Sigmoid colon (tissue), 7 donors: ENCODE data around the gene SLIT3. TPM values are rescaled to one million over a fixed set of nuclear protein-coding genes. Genes with fewer than 3 reads are reported as not detected.
A peak's percentile ranks its signal among the peaks of the same experiment; 100 is the strongest.

Source experiments
- DNase-seq: peaks from one replicate; pipeline ENCODE4 v3.0.0-alpha.2; 2019
- H3K27ac ChIP-seq, 4 donors: fragments of 200-600 bp; sonication (generic); one replicate each; pipeline ENCODE4 v1.5.1; 2016 to 2019; ENCODE audit warnings: mild to moderate bottlenecking in 1 of 4
- H3K27me3 ChIP-seq, 3 donors: fragments of 200-600 bp; sonication (generic); one replicate each; pipeline ENCODE4 v1.5.1; 2019; ENCODE audit warnings: mild to moderate bottlenecking in 1 of 3
- H3K36me3 ChIP-seq, 4 donors: fragments of 200-600 bp; sonication (generic); one replicate each; pipeline ENCODE4 v1.5.1; 2016 to 2019
- H3K4me1 ChIP-seq, 4 donors: fragments of 200-600 bp; sonication (generic); one replicate each; pipeline ENCODE4 v1.5.1; 2017 to 2019
- H3K4me3 ChIP-seq, 4 donors: fragments of 200-600 bp; sonication (generic); one replicate each; pipeline ENCODE4 v1.5.1; 2017 to 2019; ENCODE audit warnings: mild to moderate bottlenecking in 2 of 4, moderate library complexity in 1 of 4
- H3K9me3 ChIP-seq, 4 donors: fragments of 200-600 bp in 3 of 4; sonication (generic) in 3 of 4; one replicate each; pipeline versions ENCODE4 v1.5.1 to v1.6.1; 2013 to 2019
- EP300 ChIP-seq, 4 donors: sonication (generic); formaldehyde crosslinking; IDR thresholded peaks; one replicate each; pipeline ENCODE4 v1.6.1; 2017; ENCODE audit warnings: antibody characterized with exemption in 4 of 4
- POLR2A ChIP-seq, 2 donors: fragments of 450-650 bp; IDR thresholded peaks; one replicate each; pipeline ENCODE4 v1.6.1; 2016; ENCODE audit warnings: antibody characterized with exemption in 2 of 2, mild to moderate bottlenecking in 2 of 2, moderate library complexity in 2 of 2
- POLR2AphosphoS5 ChIP-seq, 4 donors: sonication (generic); formaldehyde crosslinking; IDR thresholded peaks; one replicate each; pipeline ENCODE4 v1.6.1; 2017; ENCODE audit warnings: antibody characterized with exemption in 4 of 4
- WGBS, 2 donors: extraction: QIAGEN DNeasy Blood & Tissue Kit; methylation state at CpG; one replicate each; pipeline ENCODE4 v1.1.7; 2013; 5-methylcytosine and 5-hydroxymethylcytosine counted together
- intact Hi-C: fragments of 100-400 bp; cut with DNase I; formaldehyde crosslinking; loops from one replicate; pipeline ENCODE4 v1.15.1; 2023
- polyA plus RNA-seq, 3 donors: library from polyadenylated mRNA; stranded (reverse); fragments of 200-250 nt; gene quantifications; one replicate each; pipeline ENCODE4 v1.2.3, GENCODE V29; 2013
- total RNA-seq, 4 donors: library from RNA; depleted of rRNA; stranded (reverse); fragments of >200 nt; gene quantifications; one replicate each; pipeline ENCODE4 v1.1.0, GENCODE V29; 2016
- TF ChIP-seq, protein P1 (sequence below), 4 experiments: fragments of 450-650 bp in 3 of 4; fragments of 200-600 bp in 1 of 4; IDR thresholded peaks; one replicate each; pipeline ENCODE4 v1.5.1; 2016 to 2019; ENCODE audit warnings: antibody characterized with exemption in 4 of 4, mild to moderate bottlenecking in 3 of 4, moderate library complexity in 2 of 4
- donor health status: healthy with polysubstance abuse.
- donor health status: Bipolar disorder and iron deficiency.
- donor health status: healthy.

The SLIT3 gene
- total and polyA plus RNA-seq, 7 donors, result 0.23 to 46.3 (median 30.0) TPM

GRCh38 chr5:169098331-169099121, 202.4 kb downstream of the SLIT3 start:
- Histone ChIP-seq H3K36me3 (no peaks in the 10 kb centered on the region), H3K9me3 (no peaks in the 10 kb centered on the region), H3K4me1 (peaks cover 0 to 19% (median 10%) of the 10 kb centered on the region in 4 donors), H3K4me3 (no peak overlapping the region), H3K27me3 (no peaks in the 10 kb centered on the region), H3K27ac (peak overlapping the region in 1 of 4 donors; percentile 52)
- intact Hi-C loops, result no loop called here
- TF ChIP-seq POLR2A (IDR thresholded peaks at IDR 0.05), result no peak
- TF ChIP-seq, protein P1, sequence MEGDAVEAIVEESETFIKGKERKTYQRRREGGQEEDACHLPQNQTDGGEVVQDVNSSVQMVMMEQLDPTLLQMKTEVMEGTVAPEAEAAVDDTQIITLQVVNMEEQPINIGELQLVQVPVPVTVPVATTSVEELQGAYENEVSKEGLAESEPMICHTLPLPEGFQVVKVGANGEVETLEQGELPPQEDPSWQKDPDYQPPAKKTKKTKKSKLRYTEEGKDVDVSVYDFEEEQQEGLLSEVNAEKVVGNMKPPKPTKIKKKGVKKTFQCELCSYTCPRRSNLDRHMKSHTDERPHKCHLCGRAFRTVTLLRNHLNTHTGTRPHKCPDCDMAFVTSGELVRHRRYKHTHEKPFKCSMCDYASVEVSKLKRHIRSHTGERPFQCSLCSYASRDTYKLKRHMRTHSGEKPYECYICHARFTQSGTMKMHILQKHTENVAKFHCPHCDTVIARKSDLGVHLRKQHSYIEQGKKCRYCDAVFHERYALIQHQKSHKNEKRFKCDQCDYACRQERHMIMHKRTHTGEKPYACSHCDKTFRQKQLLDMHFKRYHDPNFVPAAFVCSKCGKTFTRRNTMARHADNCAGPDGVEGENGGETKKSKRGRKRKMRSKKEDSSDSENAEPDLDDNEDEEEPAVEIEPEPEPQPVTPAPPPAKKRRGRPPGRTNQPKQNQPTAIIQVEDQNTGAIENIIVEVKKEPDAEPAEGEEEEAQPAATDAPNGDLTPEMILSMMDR (IDR thresholded peaks at IDR 0.05), result no peak
- TF ChIP-seq POLR2AphosphoS5 (IDR thresholded peaks at IDR 0.05), result no peak
- no peak for TF ChIP-seq EP300 (IDR thresholded peaks at IDR 0.05)
- no peak for DNase-seq
- 83 to 86% methylated on average over 12 of the region's 12 CpGs for WGBS, 2 donors

GRCh38 chr5:169097374-169098326, 203.3 kb downstream of the SLIT3 start:
- no peaks in the 10 kb centered on the region for H3K9me3 ChIP-seq
- 66 to 71% methylated on average over 10 of the region's 10 CpGs for WGBS, 2 donors
- H3K27ac ChIP-seq, result peak overlapping the region in 3 of 4 donors; percentile 14 to 52 (median 30)
- H3K4me1 ChIP-seq, result peaks cover 0 to 19% (median 10%) of the 10 kb centered on the region in 4 donors
- TF ChIP-seq POLR2AphosphoS5 (IDR thresholded peaks at IDR 0.05), result no peak
- TF ChIP-seq, protein P1 (IDR thresholded peaks at IDR 0.05), result peak in 1 of 4 experiments; percentile 28
- TF ChIP-seq POLR2A (IDR thresholded peaks at IDR 0.05), result no peak
- H3K4me3 ChIP-seq, result no peak overlapping the region
- intact Hi-C loops, result no loop called here
- H3K36me3 ChIP-seq, result no peaks in the 10 kb centered on the region
- no peaks in the 10 kb centered on the region for H3K27me3 ChIP-seq
- DNase-seq, result peak; percentile 66

GRCh38 chr5:169095976-169096375, 205.0 kb downstream of the SLIT3 start:
- Histone ChIP-seq H3K9me3 (no peaks in the 10 kb centered on the region), H3K4me1 (peaks cover 0 to 19% (median 10%) of the 10 kb centered on the region in 4 donors), H3K36me3 (no peaks in the 10 kb centered on the region), H3K27ac (no peak overlapping the region), H3K4me3 (no peak overlapping the region), H3K27me3 (no peaks in the 10 kb centered on the region)
- DNase-seq, result no peak
- intact Hi-C loops, result no loop called here
- WGBS, 2 donors, result 68 to 82% methylated on average over 1 of the region's 1 CpG
- no peak for TF ChIP-seq POLR2A (IDR thresholded peaks at IDR 0.05)
- TF ChIP-seq, protein P1 (IDR thresholded peaks at IDR 0.05), result no peak
- TF ChIP-seq EP300 (IDR thresholded peaks at IDR 0.05), result no peak
- no peak for TF ChIP-seq POLR2AphosphoS5 (IDR thresholded peaks at IDR 0.05)

DNA sequence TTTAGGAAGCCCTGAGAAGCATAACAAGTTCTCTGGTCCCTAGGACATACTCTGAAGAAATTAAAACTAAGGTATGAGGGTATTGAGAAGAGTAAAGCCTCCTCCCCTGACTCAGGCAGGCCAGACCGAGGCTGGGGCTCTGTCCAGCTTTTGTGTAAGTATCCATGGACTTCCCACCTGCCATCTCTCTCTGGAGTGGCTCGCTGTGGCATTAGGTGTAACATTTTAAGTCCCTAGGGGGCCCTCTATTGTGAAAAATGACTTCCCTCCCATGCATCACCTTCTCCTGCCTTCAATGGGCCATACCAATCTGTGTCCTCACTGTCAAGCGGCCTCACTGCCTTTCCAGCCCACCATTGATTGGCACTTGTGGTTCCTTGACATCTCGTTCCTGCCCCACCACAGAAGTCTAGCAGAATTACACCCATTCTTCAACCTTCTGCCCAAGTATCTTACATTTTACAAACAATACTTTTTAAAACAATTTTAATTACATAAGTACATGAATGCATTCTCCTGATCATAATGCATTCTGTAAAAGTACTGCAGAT, 205.5 kb downstream of the SLIT3 start:
- 70 to 79% methylated on average over 4 of the region's 4 CpGs for WGBS, 2 donors
- TF ChIP-seq, protein P1 (IDR thresholded peaks at IDR 0.05), result no peak
- TF ChIP-seq POLR2A (IDR thresholded peaks at IDR 0.05) (no peak), EP300 (IDR thresholded peaks at IDR 0.05) (no peak), POLR2AphosphoS5 (IDR thresholded peaks at IDR 0.05) (no peak)
- intact Hi-C loops, result no loop called here
- H3K27ac ChIP-seq, result no peak overlapping the region
- H3K36me3 ChIP-seq, result no peaks in the 10 kb centered on the region
- peaks cover 0 to 19% (median 10%) of the 10 kb centered on the region in 4 donors for H3K4me1 ChIP-seq
- no peaks in the 10 kb centered on the region for H3K27me3 ChIP-seq
- DNase-seq, result no peak
- H3K9me3 ChIP-seq, result no peaks in the 10 kb centered on the region
- no peak overlapping the region for H3K4me3 ChIP-seq
